ENCODE measurements around the gene COPS6.

The COPS6 gene

GRCh38 chr7:100088621-100089457 is at the start of gene COPS6:
Gene COPS6, plus strand, starts transcription at chr7:100088969. Its CDS starts 22 bp downstream, at chr7:100088991.
- peak; percentile 81 for DNase-seq (ENCODE audit: low spot score)

GRCh38 chr7:100040575-100040974 is 48.2 kb upstream of the COPS6 start:
- DNase-seq (ENCODE audit: low spot score) = no peak

- DNase-seq (ENCODE audit: low spot score) = no peak
Observed at GRCh38 chr7:100044718-100045117, 44.1 kb upstream of the COPS6 start.

GRCh38 chr7:100048680-100049079 is 40.1 kb upstream of the COPS6 start:
- DNase-seq (ENCODE audit: low spot score) = no peak

- DNase-seq (ENCODE audit: low spot score) = peak; percentile 91
Observed at GRCh38 chr7:100049441-100050291, 39.1 kb upstream of the COPS6 start, which contains the start of gene ZSCAN21. Gene ZSCAN21, plus strand, starts transcription at chr7:100049774. Its CDS starts 7,233 bp downstream, at chr7:100057007.

- peak; percentile 97 for DNase-seq (ENCODE audit: low spot score)
Observed at GRCh38 chr7:100051611-100052010, 37.2 kb upstream of the COPS6 start.

GRCh38 chr7:100053215-100053614 is 35.6 kb upstream of the COPS6 start:
- DNase-seq (ENCODE audit: low spot score) = peak; percentile 73

- no peak for DNase-seq (ENCODE audit: low spot score)
Observed at GRCh38 chr7:100057006-100057405, 31.8 kb upstream of the COPS6 start.

GRCh38 chr7:100059251-100059739 is 29.5 kb upstream of the COPS6 start:
- DNase-seq (ENCODE audit: low spot score) = no peak

GRCh38 chr7:100061518-100062193 is 27.1 kb upstream of the COPS6 start:
- no peak for DNase-seq (ENCODE audit: low spot score)

GRCh38 chr7:100063376-100063775 is 25.4 kb upstream of the COPS6 start:
- no peak for DNase-seq (ENCODE audit: low spot score)

GRCh38 chr7:100064162-100064561 is 24.6 kb upstream of the COPS6 start:
- DNase-seq (ENCODE audit: low spot score) = no peak

GRCh38 chr7:100065452-100066186 is 23.1 kb upstream of the COPS6 start:
- DNase-seq (ENCODE audit: low spot score) = no peak

- no peak for DNase-seq (ENCODE audit: low spot score)
Observed at GRCh38 chr7:100066953-100067352, 21.8 kb upstream of the COPS6 start.

- no peak for DNase-seq (ENCODE audit: low spot score)
Observed at GRCh38 chr7:100069991-100070390, 18.8 kb upstream of the COPS6 start.

GRCh38 chr7:100071018-100071723 is 17.6 kb upstream of the COPS6 start:
- no peak for DNase-seq (ENCODE audit: low spot score)

GRCh38 chr7:100072462-100072861 is 16.3 kb upstream of the COPS6 start:
- no peak for DNase-seq (ENCODE audit: low spot score)

- DNase-seq (ENCODE audit: low spot score) = no peak
Observed at GRCh38 chr7:100074841-100075240, 13.9 kb upstream of the COPS6 start.

- DNase-seq (ENCODE audit: low spot score) = no peak
Observed at GRCh38 chr7:100075418-100075817, 13.4 kb upstream of the COPS6 start.

GRCh38 chr7:100077205-100077604 is 11.6 kb upstream of the COPS6 start:
- no peak for DNase-seq (ENCODE audit: low spot score)
